Right hindlimb (tissue), 1 donor: ENCODE results near the gene AKAP17A.

Experiments used
- DNase-seq: peaks from one replicate; pipeline ENCODE4 v3.0.0-alpha.2; 2018

AKAP17A gene

GRCh38 chrX:1582686-1583437 is 8.5 kb upstream of the AKAP17A start:
- no peak for DNase-seq

GRCh38 chrX:1584237-1585011 is 7.0 kb upstream of the AKAP17A start:
- no peak for DNase-seq

- no peak for DNase-seq
These were observed 4.2 kb upstream of the AKAP17A start for GRCh38 chrX:1587161-1587560.

GRCh38 chrX:1589356-1590130 is 1.9 kb upstream of the AKAP17A start:
- no peak for DNase-seq

GRCh38 chrX:1591863-1592469 is 562 bp downstream of the AKAP17A start:
- no peak for DNase-seq

GRCh38 chrX:1592470-1593142 is 1.2 kb downstream of the AKAP17A start:
- DNase-seq: peak; percentile 39

- no peak for DNase-seq
These were observed 2.2 kb downstream of the AKAP17A start for GRCh38 chrX:1593286-1594271.

- DNase-seq: no peak
These were observed 4.3 kb downstream of the AKAP17A start for GRCh38 chrX:1595711-1596060.

- DNase-seq: no peak
These were observed 5.4 kb downstream of the AKAP17A start for GRCh38 chrX:1596676-1597344.

GRCh38 chrX:1597345-1598020 is 6.1 kb downstream of the AKAP17A start:
- no peak for DNase-seq

GRCh38 chrX:1598021-1598875 is 6.8 kb downstream of the AKAP17A start:
- DNase-seq: no peak

- DNase-seq: no peak
These were observed 7.7 kb downstream of the AKAP17A start for GRCh38 chrX:1598876-1599790.

GRCh38 chrX:1599791-1600405 is 8.5 kb downstream of the AKAP17A start:
- no peak for DNase-seq

GRCh38 chrX:1600406-1601050 is 9.1 kb downstream of the AKAP17A start:
- DNase-seq: no peak

GRCh38 chrX:1601051-1601767 is 9.8 kb downstream of the AKAP17A start:
- no peak for DNase-seq

GRCh38 chrX:1601768-1602085 is 10.3 kb downstream of the AKAP17A start:
- no peak for DNase-seq
